Kidney (tissue), 14 donors: ENCODE results near the gene KCNJ16. TPM values are rescaled to one million over a fixed set of nuclear protein-coding genes. Genes with fewer than 3 reads are reported as not detected.

Source experiments
- DNase-seq, 5 donors: peaks; one replicate each; pipeline ENCODE4 v3.0.0-alpha.2; 2013 to 2020
- FAIRE-seq: peaks from 2 replicates; lab custom pipeline; 2012; peaks lifted over from hg19 to GRCh38; lab: Jason Lieb, UNC
- H3K27ac ChIP-seq, 2 donors: one replicate each; pipeline ENCODE4 v1.7.0; 2013; ENCODE audit warnings: low read depth in 2 of 2, low read length in 2 of 2, inconsistent platforms in 1 of 2
- H3K27me3 ChIP-seq: one replicate; pipeline ENCODE4 v1.7.1; 2013; ENCODE audit warnings: low read length, inconsistent platforms; ENCODE audit not compliant: control insufficient read depth, insufficient read depth
- H3K36me3 ChIP-seq, 3 donors: one replicate each; pipeline versions ENCODE4 v1.7.0 to v1.7.1; 2013; ENCODE audit warnings: low read length in 3 of 3, control low read depth in 1 of 3, inconsistent platforms in 1 of 3; ENCODE audit not compliant: insufficient read depth in 3 of 3, control insufficient read depth in 2 of 3
- H3K4me1 ChIP-seq, 3 donors: one replicate each; pipeline versions ENCODE4 v1.7.0 to v1.7.1; 2013; ENCODE audit warnings: low read length in 3 of 3, inconsistent platforms in 1 of 3, low read depth in 1 of 3; ENCODE audit not compliant: control insufficient read depth in 2 of 3, insufficient read depth in 2 of 3
- H3K4me3 ChIP-seq, 3 donors: one replicate each; pipeline versions ENCODE4 v1.7.0 to v1.8.1; 2013; ENCODE audit warnings: low read length in 3 of 3, control low read depth in 1 of 3, inconsistent platforms in 1 of 3
- H3K9ac ChIP-seq, 3 donors: one replicate each; pipeline versions ENCODE4 v1.7.0 to v1.7.1; 2013; ENCODE audit warnings: low read length in 3 of 3, control low read depth in 1 of 3, inconsistent platforms in 1 of 3
- H3K9me3 ChIP-seq, 3 donors: one replicate each; pipeline versions ENCODE4 v1.7.0 to v1.7.1; 2013; ENCODE audit warnings: low read length in 3 of 3, control low read depth in 1 of 3, inconsistent platforms in 1 of 3; ENCODE audit not compliant: control insufficient read depth in 2 of 3, insufficient read depth in 1 of 3
- intact Hi-C: fragments of 100-400 bp; cut with DNase I; formaldehyde crosslinking; loops from one replicate; pipeline ENCODE4 v1.11.1; 2022
- polyA plus RNA-seq: library from polyadenylated mRNA; stranded (reverse); fragments of 350-450 nt; fragmentation: Illumina TruSeq; extraction: RNeasy Lipid Tissue Mini Kit (QIAGEN cat#74804); gene quantifications from one replicate; pipeline ENCODE4 v1.2.3, GENCODE V29; 2014; ENCODE audit warnings: low read depth, low replicate concordance; ENCODE audit not compliant: insufficient read depth
- total RNA-seq: library from RNA; stranded (reverse); fragmentation: NEBNext Ultra II Directional; extraction: Animal tissue kit (Norgen Biotek cat#: 25700); gene quantifications from one replicate; pipeline ENCODE4 v1.2.1, GENCODE V29; 2021
- TF ChIP-seq, protein P1 (sequence below): IDR thresholded peaks from 3 replicates; pipeline ENCODE4 v1.5.1; 2012; ENCODE audit warnings: mild to moderate bottlenecking, moderate library complexity, borderline replicate concordance; ENCODE audit not compliant: insufficient read depth; ENCODE audit errors: extremely low read depth
- donor health status: control.
- donor health status: control.
- donor health status: control.
- donor health status: control.
- donor health status: control.
- donor health status: DM: yes; HTN: yes; CAD: no.
- donor health status: Normal renal cell carcinoma (clear cell type).

The KCNJ16 gene
- total and polyA plus RNA-seq, 2 donors from 2014 or later, result 163 to 281 TPM

DNA sequence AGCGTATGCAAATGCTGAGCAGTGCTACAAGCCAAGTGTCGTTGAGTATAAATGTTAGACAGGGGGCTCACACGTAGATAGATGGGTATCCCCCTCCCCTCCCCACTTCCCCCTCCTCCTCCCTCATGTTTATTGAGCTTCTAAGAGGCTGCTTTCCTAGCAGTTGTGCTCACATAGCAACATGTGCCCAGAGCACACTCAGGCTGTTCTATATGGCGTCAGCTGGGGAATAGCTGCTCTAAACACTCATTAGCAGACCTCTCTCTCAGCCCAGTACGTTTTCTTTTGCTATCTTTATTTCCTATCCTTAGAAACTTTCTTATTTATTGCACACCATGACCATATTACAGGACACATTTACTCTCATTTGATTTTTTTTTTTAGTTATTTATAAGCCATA is 96.1 kb downstream of the KCNJ16 start:
- Histone ChIP-seq H3K36me3 (no peaks in the 10 kb centered on the region), H3K27ac (no peak overlapping the region), H3K9ac (no peak overlapping the region), H3K9me3 (no peaks in the 10 kb centered on the region), H3K4me3 (peak overlapping the region in 1 of 3 donors; percentile 4), H3K4me1 (peaks cover 0 to 4% (median 0%) of the 10 kb centered on the region in 3 donors), H3K27me3 (no peaks in the 10 kb centered on the region)
- intact Hi-C loops, result no loop called here
- TF ChIP-seq, protein P1, sequence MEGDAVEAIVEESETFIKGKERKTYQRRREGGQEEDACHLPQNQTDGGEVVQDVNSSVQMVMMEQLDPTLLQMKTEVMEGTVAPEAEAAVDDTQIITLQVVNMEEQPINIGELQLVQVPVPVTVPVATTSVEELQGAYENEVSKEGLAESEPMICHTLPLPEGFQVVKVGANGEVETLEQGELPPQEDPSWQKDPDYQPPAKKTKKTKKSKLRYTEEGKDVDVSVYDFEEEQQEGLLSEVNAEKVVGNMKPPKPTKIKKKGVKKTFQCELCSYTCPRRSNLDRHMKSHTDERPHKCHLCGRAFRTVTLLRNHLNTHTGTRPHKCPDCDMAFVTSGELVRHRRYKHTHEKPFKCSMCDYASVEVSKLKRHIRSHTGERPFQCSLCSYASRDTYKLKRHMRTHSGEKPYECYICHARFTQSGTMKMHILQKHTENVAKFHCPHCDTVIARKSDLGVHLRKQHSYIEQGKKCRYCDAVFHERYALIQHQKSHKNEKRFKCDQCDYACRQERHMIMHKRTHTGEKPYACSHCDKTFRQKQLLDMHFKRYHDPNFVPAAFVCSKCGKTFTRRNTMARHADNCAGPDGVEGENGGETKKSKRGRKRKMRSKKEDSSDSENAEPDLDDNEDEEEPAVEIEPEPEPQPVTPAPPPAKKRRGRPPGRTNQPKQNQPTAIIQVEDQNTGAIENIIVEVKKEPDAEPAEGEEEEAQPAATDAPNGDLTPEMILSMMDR, result no peak
- DNase-seq (no peak), FAIRE-seq (no peak)

DNA sequence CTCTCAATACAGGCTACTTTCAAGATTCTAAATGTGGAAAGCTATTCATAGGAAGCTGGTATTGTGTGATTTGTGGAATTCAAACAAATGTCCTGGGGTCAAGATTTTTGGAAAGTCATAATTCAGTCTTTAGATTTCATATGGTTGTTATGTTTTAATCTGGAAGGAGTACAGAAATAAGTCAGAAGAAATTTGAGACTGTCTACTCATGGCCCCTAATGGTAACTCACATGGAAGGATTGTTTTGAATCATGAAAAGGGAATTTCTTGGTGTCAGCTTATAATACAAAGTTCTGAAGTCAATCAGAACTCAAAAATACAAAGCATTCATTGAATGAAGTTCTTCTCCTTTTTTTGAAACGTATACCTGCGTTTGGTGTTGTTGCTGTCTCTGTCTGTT is 97.4 kb downstream of the KCNJ16 start:
- no peaks in the 10 kb centered on the region for H3K9me3 ChIP-seq
- FAIRE-seq (no peak), DNase-seq (no peak)
- H3K36me3 ChIP-seq, result no peaks in the 10 kb centered on the region
- TF ChIP-seq, protein P1, result no peak
- no peaks in the 10 kb centered on the region for H3K27me3 ChIP-seq
- H3K9ac ChIP-seq, result no peak overlapping the region
- intact Hi-C loops, result no loop called here
- peaks cover 0 to 4% (median 0%) of the 10 kb centered on the region in 3 donors for H3K4me1 ChIP-seq
- no peak overlapping the region for H3K4me3 ChIP-seq
- no peak overlapping the region for H3K27ac ChIP-seq

DNA sequence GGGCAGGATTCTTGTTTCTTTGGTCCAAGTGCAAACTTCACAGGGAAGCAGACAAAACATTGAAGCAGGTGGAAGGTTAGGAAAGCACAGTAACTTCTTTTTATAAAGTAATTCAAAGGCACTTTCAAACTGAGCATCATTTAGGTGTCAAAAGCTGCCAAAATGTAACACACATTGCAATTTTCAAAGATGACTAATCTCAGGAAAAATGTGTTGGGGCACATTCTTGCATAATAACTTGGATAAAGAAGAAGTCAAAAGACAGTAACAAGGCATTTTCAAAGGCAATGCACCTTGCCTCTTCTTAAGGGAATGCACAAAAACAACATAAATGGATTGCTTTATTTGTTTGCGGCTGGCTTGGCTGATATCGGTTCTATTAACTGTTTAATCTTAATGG is 97.9 kb downstream of the KCNJ16 start:
- Histone ChIP-seq H3K36me3 (no peaks in the 10 kb centered on the region), H3K27me3 (no peaks in the 10 kb centered on the region), H3K9me3 (no peaks in the 10 kb centered on the region), H3K27ac (no peak overlapping the region), H3K4me3 (no peak overlapping the region), H3K9ac (no peak overlapping the region), H3K4me1 (peaks cover 0 to 3% (median 0%) of the 10 kb centered on the region in 3 donors)
- intact Hi-C loops, result no loop called here
- DNase-seq (no peak), FAIRE-seq (no peak)
- TF ChIP-seq, protein P1, result no peak

DNA sequence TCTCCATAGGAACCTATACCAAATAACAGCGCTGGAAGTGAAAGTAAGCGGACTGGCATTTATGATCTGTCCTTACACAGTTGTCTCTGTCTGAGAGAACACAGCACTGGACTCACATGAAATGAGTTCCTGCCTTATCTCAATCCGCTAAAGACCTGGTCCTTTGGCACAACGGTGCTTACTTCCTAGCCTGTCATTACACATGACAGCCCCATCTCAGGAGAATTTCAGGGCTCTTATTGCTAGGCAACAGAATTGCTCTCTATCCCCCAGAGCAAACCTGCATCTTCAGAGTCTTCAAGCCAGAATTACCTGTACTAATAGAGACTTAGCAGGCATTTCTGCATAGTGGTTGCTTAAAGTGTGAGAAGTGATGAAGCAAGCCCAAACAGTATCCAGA is 98.7 kb downstream of the KCNJ16 start:
- TF ChIP-seq, protein P1, result no peak
- no peak overlapping the region for H3K9ac ChIP-seq

More for the DNA sequence above, 98.7 kb downstream of the KCNJ16 start:
- H3K27me3 ChIP-seq, result no peaks in the 10 kb centered on the region
- intact Hi-C loops, result no loop called here
- H3K9me3 ChIP-seq, result no peaks in the 10 kb centered on the region
- no peak overlapping the region for H3K4me3 ChIP-seq
- peaks cover 0 to 3% (median 0%) of the 10 kb centered on the region in 3 donors for H3K4me1 ChIP-seq
- FAIRE-seq (no peak), DNase-seq (no peak)
- no peaks in the 10 kb centered on the region for H3K36me3 ChIP-seq
- H3K27ac ChIP-seq, result no peak overlapping the region
